HL-60/S4 treated with phorbol 12-myristate 13-acetate at 8.2 ng/mL for 4 days and 3 days (cell line): Measurements from ENCODE around the gene SH3BGRL3.
"Not testable (repeated sequence)": the region's sequence is repeated elsewhere in the genome, so short reads cannot be mapped to it uniquely, and the experiment has no call there.

ENCODE experiments used
- in situ Hi-C: fragments of 300-500 bp; cut with MboI; formaldehyde crosslinking; loops from 2 replicates; pipeline ENCODE4 v1.15.0; 2022; ENCODE audit warnings: low sequenced_read_pairs

Gene SH3BGRL3

DNA sequence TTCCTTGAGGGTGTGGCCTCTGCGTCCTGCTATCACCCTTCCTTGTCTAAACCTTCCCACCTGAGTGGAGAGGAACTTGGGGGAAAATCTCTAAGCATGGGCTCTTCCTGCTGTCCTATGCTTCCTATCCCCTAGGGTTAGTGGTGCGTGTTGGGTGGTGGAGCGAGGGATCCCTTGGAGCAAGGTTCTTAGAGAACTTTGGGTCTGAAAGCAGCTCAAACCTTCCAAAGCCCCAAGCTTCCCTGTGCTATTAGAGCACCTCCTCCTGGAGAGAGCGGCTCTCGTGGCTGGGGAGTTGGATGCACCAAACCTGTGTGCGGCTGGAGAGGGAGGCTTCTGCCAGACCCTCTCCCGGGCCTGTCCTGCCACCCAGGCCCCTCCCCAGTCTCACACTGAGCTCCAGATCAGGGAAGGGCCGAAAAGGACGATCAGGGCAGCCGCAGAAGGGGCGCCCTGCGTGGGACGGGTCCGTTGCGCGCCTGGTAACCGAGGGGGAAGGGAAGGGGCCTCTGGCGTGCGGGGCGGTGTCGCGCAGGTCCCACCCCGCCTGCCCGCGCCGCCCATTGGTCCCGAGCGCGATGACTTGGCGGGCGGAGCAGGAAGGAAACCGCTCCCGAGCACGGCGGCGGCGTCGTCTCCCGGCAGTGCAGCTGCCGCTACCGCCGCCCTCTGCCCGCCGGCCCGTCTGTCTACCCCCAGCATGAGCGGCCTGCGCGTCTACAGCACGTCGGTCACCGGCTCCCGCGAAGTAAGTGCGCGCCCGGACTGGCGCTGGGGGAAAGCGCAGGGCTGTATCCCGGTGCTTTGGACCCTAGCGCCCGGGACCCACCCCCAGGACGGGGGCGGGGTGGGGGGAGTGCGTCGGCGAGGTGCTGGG is at the start of gene SH3BGRL3:
Gene SH3BGRL3 (plus strand): TSS at position 631 of the 877 bp plus-strand sequence. CDS start 70 bp downstream, at position 701.
- in situ Hi-C loops: no loop called here

DNA sequence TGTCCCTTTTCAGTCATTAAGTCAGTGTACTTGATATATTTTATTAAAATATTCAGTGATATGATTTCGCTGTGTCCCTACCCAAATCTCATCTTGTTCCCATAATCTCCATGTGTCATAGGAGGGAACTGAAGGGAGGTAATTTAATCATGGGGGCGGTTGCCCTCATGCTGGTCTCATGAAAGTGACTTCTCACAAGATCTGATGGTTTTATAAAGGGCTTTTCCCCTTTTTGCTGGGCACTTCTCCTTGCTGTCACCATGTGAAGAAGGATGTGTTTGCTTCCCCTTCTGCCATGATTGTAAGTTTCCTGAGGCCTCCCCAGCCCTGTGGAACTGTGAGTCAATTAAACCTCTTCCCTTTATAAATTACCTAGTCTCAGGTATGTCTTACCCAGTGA is 49.2 kb upstream of the SH3BGRL3 start:
- in situ Hi-C loops: not testable (repeated sequence)

DNA sequence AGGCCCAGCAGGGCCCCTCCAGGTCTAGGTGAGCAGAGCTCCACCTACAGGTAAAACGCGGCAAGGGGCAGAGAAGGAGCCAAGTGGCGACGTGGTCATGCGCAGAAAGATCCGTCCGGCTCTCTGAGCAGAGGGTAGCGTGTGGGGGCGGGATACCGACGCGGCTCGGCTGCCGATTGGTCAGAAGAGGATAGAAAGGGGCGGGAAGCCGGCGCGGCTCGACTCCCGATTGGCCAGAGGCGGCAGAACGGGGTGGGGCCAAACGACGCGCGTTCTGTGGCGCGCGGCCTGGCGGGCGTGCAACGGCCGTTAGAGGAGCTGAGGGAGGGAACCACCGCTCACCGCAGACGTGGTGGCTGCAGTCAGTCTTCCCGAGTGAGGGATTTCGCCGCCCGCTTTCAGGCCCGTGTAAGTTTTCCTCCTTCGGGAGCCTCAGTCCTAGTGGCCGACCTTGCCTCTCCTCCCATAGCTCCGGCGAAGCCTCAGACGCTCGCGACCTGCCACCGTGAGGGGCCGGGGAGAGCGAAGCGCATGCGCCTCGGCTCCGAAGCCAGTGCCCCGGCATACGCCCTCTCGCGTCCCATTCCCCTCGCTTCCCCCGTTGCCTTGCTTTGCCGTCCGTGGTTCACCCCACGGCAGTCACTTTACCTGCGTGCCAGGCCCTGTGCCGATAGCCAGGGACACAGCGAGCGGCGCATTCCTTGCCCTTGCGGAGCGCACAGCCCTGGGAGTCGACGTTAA is 45.8 kb upstream of the SH3BGRL3 start, which contains the start of gene CEP85:
Gene CEP85 (plus strand): TSS at position 298 of the 741 bp plus-strand sequence. CDS start 5,584 bp downstream, outside the sequence.
- in situ Hi-C loops: no loop called here

DNA sequence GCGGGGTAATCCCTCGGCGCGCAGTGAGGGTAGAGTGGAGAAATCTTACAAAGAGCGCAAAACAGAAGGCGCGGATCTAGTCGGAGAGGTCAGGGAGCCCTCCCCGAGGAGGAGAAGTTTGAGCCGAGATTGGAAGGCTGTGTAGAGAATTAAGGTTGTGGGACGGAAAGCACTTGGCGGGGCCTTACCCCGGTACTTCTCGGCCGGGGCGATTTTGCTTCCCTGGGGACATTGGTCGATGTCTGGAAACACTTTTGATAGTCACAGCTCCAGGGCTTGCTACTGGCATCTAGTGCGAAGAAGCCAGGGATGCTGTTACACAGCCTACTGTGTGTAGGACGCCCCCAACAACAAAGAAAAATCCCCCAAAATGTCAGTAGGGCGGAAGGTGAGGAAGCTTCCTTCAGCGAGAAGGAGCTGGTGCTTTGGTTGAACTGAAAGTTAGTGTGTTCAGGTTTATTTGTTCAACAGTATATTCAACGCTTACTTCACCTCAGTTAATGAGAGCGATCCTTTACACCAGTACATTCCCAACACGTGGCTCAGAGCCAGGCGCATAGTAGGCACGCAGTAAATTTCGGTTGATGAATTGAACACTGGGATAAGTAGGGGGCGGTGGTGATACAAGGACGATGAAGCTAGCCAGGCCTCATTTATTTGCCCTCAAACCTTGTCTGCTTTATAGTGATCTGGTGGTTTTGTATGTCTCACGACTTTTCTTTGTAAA is 45.1 kb upstream of the SH3BGRL3 start:
- in situ Hi-C loops: no loop called here

DNA sequence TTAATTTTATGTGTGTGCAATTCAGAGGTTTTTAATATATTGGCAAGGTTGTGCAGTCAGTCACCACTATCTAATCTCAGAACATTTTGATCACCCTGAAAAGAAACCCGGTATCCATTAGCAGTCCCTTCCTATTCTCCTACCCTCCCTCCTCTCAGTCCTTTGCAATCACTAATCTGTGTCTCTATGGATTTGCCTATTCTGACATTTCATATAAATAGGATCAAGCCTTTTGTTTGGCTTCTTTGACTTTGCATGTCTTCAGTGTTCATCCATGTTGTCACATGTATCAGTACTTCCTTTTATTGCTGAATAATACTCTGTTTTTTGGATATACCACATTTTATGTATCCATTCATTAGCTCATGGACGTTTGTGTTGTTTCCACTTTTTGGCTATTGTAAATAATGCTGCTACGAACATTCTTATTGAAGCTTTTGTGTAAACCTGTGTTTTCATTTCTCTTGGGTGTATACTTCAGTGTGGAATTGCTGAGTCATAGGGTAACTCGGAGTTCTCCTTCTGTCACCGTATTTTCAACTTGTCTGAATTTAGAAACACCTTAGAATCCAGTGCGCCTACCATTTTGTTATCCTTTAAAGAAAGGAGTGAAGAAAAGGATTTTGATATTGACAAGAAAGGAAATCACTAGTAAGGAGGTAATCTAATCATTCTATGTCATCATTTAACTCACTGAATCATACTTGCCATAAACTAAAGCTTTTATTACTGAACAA is 42.5 kb upstream of the SH3BGRL3 start:
- in situ Hi-C loops: no loop called here

DNA sequence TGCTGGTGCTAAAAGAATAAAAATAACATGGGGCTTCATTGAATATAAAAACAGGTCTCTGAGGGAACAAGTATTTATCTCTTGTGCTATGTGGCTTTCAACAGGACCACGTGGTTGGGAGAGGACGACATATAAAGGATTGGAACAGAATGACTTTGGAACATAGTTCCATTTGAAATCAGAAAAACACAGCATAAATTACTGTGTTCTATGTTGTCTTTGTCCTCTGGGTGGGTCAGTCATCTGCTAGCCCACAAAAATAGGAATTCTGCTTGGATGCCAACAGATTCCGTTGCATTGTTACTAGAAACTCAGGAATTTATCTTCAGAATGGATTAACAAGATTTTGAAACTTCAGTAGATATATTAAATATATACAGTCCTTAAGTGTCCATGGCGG is 40.0 kb upstream of the SH3BGRL3 start:
- in situ Hi-C loops: no loop called here

DNA sequence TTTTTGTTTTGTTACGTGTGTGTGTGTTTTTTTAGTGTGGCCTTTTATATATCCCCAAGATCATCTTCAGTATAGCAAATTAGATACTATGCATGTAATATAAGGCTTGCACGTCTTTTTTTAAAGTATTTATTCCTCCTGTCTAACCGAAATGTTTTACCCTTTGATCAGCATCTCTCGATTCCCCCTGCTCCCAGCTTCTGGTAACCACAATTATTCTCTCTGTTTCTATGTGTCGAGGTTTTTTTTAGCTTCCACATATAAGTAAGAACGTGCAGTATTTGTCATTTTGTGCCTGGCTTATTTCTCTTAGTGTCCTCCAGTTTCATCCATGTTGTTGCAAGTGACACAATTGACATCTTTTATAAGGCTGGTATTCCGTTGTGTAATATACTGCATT is 27.2 kb upstream of the SH3BGRL3 start:
- in situ Hi-C loops: no loop called here

DNA sequence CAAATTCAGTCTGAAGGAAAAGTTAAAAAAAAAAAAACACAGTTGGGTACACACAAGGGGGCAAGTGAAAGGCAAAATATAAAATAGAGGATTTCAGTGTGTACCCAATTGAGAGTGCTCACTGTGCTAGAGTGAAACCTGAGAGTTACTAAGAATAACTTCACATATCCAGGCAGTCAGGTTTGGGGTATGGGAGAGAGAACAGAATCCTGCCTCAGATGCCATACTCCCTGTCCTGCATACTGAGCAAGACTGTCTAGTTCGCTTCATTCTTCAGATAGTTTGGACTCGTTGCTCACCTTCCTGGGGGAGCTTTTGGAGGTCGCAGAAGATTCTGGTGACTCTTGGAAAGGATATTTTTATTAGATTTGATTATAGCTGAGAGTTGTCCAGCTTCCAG is 25.5 kb upstream of the SH3BGRL3 start:
- in situ Hi-C loops: no loop called here

DNA sequence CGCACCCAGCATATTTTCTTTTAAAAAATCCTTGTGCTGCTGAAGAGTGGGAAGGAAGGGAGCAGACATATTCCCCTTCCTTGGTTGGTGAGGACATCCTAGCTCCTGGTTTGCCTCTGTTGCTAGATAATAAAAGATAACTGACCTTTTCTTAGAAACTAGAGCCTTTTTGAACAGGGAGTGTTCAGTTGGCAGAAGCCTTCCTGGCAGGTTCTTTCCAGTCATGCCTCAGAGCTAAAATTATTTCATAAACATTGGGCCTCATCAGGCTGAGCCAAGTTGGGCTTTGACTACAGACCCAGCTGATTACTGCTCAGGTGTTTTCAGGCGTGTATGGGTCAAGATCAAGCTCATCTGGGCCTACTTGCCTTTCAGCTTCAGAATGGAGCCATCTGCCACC is 22.7 kb upstream of the SH3BGRL3 start:
- in situ Hi-C loops: no loop called here

DNA sequence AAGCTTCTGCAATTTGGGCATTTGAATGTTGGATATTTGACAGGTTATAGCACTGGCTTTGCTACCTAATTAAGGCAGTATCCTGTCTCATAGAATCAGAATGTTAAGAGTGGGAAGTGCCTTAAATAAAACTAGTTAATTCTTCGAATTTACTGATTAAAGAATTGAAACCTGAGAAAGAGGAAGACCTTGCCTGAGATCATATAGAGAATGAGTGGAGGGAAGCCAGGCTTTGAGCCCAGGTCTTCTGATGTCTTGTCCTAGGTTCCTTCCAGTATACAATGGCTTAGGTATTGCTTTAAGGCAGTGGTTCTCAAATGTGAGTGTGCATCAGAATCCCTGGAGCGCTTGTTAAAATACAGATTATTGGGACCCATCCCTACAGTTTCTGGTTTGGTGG is 20.9 kb upstream of the SH3BGRL3 start:
- in situ Hi-C loops: no loop called here

DNA sequence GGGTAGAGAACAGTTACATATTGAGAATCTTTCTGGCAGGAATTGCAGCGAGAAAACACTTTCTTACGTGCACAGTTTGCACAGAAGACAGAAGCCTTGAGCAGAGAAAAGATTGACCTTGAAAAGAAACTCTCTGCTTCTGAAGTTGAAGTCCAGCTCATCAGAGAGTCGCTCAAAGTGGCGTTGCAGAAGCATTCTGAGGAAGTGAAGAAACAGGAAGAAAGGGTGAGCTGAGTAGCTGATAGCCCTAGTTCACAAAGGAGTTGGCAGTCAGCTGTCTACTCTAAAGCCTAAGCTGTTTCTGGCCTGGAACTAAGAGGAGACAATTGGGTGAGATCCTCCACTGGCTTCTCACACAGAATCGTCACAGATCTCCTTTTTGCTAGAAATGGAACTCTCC is 20.3 kb upstream of the SH3BGRL3 start:
- in situ Hi-C loops: no loop called here

DNA sequence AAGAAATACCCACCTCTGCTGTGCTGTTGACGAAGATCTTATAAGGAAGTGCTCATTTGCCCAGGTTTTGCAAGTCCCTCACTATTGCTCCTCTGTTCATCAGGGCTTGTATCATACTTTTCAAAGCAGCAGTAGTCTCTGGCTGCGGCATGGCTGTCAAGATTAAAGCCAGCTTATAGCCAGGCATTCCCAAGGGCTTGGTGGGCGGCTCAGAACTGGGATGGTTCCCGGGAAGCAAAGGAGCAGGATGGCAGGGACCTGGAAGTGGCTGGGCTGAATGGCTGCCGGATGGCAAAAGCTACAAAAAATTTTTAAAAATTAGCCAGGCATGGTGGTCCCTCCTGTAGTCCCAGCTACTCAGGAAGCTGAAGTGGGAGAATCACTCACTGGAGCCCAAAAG is 16.7 kb upstream of the SH3BGRL3 start:
- in situ Hi-C loops: no loop called here

DNA sequence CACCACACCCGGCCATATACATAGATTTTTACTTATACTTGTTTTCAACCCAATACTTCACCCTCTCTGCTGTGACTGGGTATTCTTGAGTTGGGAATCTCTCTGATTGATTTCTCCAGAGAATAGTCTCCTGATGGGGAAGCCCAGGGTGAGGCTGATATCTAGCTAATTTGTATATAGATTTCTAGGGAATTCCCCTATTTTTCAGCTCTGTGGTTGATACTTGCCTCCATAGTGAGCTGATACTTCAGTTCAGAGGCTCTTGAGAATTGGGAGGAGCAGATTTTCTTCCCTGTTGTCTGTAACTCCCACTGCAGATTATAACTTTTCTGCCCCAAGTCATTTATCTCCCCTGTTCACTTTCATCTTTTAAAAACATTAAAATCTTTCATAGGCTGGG is 14.5 kb upstream of the SH3BGRL3 start:
- in situ Hi-C loops: no loop called here

DNA sequence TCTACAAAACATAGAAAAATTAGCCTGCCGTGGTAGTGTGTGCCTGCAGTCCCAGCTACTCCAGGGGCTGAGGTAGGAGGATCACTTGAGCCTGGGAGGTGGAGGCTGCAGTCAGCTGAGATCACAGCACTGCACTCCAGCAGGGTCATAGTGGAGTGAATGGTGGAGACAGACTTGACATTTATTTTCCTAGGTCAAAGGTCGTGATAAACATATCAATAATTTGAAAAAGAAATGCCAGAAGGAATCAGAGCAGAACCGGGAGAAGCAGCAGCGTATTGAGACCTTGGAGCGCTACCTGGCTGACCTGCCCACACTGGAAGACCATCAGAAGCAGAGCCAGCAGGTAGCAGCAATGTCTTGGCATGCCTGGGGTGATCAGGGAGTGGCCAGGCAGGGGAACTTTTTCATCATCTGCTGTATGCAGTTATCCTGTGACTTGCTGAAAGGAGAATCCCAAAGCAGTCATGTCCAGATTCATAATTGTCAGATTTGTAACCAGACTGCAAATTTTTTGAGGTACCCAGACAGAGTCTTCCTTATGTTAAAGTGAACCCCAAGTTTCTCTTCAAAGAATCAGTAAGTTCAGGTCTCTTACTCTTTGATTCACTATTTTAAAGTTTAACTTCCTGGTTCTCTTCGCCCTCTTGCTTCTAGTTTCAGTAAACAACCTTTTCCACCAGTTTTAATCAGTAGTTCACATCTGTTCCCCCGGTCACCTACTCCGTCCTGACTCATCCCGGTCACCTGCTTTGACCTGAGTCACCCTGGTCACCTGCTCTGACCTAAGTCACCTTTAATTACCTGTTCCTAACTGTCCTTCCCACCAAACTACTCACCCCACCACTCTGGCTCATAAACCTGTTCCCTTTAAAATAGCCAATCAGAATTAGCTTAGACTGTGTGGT is 11.3 kb upstream of the SH3BGRL3 start:
- in situ Hi-C loops: no loop called here

DNA sequence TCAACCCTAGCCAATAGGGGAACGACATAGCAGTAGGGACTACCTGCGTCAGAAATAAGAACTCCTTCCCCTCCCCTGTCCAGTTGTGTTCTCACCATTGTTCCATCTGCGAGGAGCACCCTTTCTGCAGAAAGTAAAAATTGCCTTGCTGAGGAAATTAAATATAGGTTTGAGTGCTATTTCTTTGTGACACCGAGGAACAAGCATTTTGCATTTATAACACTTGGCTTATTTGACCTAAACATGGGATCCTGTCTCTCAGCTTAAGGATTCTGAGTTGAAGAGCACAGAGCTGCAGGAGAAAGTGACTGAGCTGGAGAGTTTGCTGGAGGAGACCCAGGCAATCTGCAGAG is 10.7 kb upstream of the SH3BGRL3 start:
- in situ Hi-C loops: no loop called here

DNA sequence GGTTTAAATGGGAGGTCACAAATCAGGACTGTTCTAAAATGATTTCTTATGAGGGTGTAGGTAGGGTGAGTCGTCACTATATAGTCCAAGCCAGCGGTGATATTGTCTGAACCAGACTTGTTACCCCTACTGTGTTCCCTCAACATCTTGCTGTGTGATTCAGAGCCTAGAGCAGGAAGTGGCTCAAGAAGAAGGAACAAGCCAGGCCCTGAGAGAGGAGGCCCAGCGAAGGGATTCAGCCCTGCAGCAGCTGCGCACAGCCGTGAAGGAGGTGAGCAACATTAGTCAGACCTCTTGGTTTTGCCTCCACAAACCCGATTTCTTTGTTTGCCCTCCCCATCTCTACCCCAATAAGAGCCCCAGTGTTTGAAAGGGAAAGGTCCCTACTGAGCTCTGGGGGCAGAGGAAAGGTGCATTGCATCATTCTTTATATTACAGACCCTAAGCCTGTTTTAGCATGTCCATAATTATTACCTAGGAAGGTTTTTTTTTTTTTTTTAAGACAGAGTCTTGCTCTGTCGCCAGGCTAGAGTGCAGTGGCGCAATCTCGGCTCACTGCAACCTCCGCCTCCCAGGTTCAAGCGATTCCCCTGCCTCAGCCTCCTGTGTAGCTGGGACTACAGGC is 5.0 kb upstream of the SH3BGRL3 start:
- in situ Hi-C loops: no loop called here

DNA sequence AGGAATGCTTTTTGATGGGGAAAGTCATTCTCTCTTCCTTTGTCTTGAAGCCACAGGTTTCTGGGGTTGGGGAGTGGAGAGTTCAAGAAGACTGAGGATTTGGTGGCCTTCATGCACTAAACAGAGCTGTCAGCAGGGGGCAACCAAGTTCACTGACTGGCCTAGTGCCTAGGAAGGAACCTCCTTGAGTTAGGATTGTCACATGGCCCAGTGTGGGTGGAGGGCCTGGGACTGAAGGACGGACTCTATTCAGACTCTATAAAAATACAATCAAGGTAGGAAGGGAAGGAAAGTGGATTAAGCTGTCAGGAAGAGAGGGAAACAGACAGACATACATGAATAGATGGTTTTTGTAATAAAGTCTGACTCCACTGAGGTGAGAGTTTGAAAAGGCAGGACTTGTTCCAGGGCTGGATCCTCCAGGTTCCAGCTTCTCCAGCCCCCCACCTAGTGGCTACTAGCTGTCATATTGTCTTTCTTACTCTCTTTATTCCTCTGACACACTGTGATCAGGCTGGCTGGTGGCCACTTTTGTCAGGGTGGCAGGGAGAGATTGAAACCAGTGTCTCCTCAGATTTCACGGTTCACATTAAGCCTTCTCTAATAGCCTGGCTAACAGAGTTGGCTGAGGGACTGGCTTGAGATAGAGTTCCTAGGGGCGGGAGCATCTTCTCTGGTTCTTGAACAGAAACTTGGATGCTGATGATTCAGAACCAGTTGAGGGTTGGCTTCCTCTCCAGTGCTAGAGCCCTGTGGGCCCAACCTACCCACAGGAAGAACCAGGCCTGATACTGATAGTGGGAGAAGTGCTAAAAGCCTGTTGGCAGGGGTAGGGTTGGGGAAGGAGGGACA is 4.1 kb upstream of the SH3BGRL3 start:
- in situ Hi-C loops: no loop called here

DNA sequence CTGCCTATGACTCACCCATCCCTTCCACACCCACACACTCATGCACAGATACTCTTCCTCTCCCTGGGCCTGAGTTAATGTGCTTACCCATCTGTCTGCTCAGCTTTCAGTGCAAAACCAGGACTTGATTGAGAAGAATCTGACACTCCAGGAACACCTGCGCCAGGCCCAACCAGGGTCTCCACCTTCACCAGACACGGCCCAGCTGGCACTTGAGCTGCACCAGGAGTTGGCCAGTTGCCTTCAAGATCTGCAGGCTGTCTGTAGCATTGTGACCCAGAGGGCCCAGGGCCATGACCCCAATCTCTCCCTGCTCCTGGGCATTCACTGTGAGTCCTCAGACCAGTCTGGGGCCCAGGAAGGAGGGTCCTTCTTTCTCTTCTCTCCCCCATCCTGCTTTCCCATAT is 3.5 kb upstream of the SH3BGRL3 start:
- in situ Hi-C loops: no loop called here
